Heart left ventricle (tissue), 13 donors: ENCODE results near the gene RLF.

Experiments
- POLR2A ChIP-seq, 2 donors: fragments of 450-650 bp; IDR thresholded peaks; one replicate each; pipeline ENCODE4 v1.6.1; 2017; ENCODE audit warnings: antibody characterized with exemption in 2 of 2, mild to moderate bottlenecking in 2 of 2, moderate library complexity in 2 of 2
- TF ChIP-seq, protein P1 (sequence below), 12 donors: fragments of 200-600 bp; sonication (generic) in 4 of 12; IDR thresholded peaks; one replicate each; pipeline versions ENCODE4 v1.5.0 to v1.8.0; 2018 to 2022; ENCODE audit warnings: antibody characterized with exemption in 12 of 12, mild to moderate bottlenecking in 5 of 12
- donor health status: ischemic (EF 13 %, LVEDD 7.1; RV severe dilation, severe dysfunction).
- donor health status: DM: no; HTN: yes; CAD: no.
- donor health status: DM: no; HTN: no; CAD: no.
- donor health status: ischemic (EF 25% LVEDD 6.9; RV normal size, moderate dysfunction).
- donor health status: ischemic (EF 25% LVEDD 5.7; RV mildly dilated, moderate dysfunction).
- donor health status: ischemic (EF 35%, LVEDD 5.7; RV mildly dilated, moderate dysfunction).
- donor health status: nonischemic (EF 11% LVEDD 7.7; RV severe dilation, severe dysfunction).
- donor health status: DM: yes; HTN: yes; CAD: no.
- donor health status: PGD.
- donor health status: ischemic (EF 29% LVEDD 5.4; RV normal size, mild dysfunction).
- donor health status: nonischemic (EF 23%, LVEDD 6.1; RV moderate dilation, normal function).

DNA sequence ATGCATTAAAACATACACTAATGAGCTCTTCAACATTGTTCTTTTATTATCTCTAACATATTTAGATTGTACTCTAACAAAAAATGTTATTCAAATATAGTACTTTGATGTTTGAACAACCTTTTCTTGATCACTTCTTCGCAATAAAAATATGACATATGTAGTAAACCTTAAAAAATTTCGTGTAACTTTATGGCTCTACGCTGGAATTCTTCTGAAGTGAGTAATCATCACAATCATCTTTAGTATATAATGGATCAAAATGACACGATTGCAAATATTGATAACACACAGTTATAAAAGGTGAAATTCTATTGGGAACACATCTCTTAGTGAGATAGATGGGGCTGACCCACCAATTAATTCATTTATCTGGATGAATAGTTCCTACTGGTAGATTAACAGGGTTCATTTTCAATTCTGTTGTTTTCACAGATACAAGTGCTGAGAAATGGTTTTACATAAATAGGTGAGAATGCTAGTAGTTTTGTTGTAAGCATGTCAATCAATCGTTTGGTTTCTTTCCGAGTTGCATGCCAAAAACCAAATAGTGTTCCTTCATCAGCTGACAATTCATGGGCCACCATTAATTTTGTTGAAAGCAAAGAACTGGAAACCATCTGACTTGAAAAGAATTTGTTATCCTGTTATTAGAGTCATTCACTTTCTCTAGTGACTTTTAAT is 95.4 kb downstream of the RLF start:
- no peak for TF ChIP-seq POLR2A (IDR thresholded peaks at IDR 0.05)
- TF ChIP-seq, protein P1, sequence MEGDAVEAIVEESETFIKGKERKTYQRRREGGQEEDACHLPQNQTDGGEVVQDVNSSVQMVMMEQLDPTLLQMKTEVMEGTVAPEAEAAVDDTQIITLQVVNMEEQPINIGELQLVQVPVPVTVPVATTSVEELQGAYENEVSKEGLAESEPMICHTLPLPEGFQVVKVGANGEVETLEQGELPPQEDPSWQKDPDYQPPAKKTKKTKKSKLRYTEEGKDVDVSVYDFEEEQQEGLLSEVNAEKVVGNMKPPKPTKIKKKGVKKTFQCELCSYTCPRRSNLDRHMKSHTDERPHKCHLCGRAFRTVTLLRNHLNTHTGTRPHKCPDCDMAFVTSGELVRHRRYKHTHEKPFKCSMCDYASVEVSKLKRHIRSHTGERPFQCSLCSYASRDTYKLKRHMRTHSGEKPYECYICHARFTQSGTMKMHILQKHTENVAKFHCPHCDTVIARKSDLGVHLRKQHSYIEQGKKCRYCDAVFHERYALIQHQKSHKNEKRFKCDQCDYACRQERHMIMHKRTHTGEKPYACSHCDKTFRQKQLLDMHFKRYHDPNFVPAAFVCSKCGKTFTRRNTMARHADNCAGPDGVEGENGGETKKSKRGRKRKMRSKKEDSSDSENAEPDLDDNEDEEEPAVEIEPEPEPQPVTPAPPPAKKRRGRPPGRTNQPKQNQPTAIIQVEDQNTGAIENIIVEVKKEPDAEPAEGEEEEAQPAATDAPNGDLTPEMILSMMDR (IDR thresholded peaks at IDR 0.05): no peak
